ENCODE data around the gene ZDHHC12. TPM values are rescaled to one million over a fixed set of nuclear protein-coding genes. Genes with fewer than 3 reads are reported as not detected.

Gene ZDHHC12
- polyA plus RNA-seq, 4 donors: 44.6 to 99.3 (median 68.6) TPM

- no peaks in the 10 kb centered on the region for H3K9me3 ChIP-seq (ENCODE audit: control insufficient read depth in 2 of 2, insufficient read depth in 1 of 2, low read depth in 1 of 2, low read length in 1 of 2)
- peaks cover 0 to 2% (median 0%) of the 10 kb centered on the region in 3 donors for H3K27me3 ChIP-seq (ENCODE audit: control insufficient read depth in 3 of 3, insufficient read depth in 3 of 3, low read length in 3 of 3)
- H3K4me1 ChIP-seq (ENCODE audit: control insufficient read depth in 3 of 3, insufficient read depth in 2 of 3, low read depth in 1 of 3, low read length in 2 of 3): peaks cover 0 to 9% (median 1%) of the 10 kb centered on the region in 3 donors
- 73 to 76% (median 76%) methylated on average over 7 of the region's 7 CpGs for WGBS, 3 donors
- FAIRE-seq (no peak), DNase-seq (no peak)
- no peak overlapping the region for H3K27ac ChIP-seq (ENCODE audit: low read depth in 1 of 3, low read length in 2 of 3)
- no peak overlapping the region for H3K4me3 ChIP-seq (ENCODE audit: low read depth in 1 of 3, low read length in 3 of 3)
- peaks cover 4 to 57% (median 6%) of the 10 kb centered on the region in 3 donors for H3K36me3 ChIP-seq (ENCODE audit: control insufficient read depth in 3 of 3, insufficient read depth in 2 of 3, low read depth in 1 of 3, low read length in 3 of 3)
Observed at GRCh38 chr9:128728298-128728697, 4.4 kb upstream of the ZDHHC12 start.

DNA sequence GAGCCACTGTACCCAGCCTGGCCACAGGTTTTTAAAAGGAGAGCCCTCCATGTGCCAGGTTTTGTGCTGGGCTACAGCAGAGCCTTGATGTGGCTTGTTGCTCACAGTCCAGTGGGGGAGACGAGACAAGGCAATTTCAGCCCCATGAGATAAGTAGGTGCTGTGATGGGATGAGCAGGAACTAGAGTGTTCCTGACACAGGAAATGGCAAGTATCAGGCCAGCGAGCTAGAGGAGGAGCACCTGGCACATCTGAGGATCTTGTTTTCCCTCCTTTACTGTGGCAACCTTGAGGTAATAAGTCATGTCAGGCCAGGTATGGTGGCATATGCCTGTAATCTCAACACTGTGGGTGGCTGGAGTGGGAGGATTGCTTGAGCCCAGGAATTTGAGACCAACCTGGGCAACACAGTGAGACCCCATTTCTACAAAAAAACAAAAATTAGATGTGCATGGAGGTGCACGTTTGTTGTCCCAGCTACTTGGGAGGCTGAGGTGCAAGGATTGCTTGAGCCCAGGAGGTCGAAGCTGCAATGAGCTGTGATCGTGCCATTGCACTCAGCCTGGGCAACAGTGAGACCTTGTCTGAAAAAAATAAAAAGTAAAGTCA, 3.8 kb upstream of the ZDHHC12 start:
- 83 to 86% (median 84%) methylated on average over 5 of the region's 5 CpGs for WGBS, 3 donors
- Histone ChIP-seq H3K27ac (ENCODE audit: low read depth in 1 of 3, low read length in 2 of 3) (no peak overlapping the region), H3K36me3 (ENCODE audit: control insufficient read depth in 3 of 3, insufficient read depth in 2 of 3, low read depth in 1 of 3, low read length in 3 of 3) (peaks cover 4 to 53% (median 6%) of the 10 kb centered on the region in 3 donors), H3K4me1 (ENCODE audit: control insufficient read depth in 3 of 3, insufficient read depth in 2 of 3, low read depth in 1 of 3, low read length in 2 of 3) (peaks cover 0 to 11% (median 2%) of the 10 kb centered on the region in 3 donors), H3K4me3 (ENCODE audit: low read depth in 1 of 3, low read length in 3 of 3) (no peak overlapping the region), H3K27me3 (ENCODE audit: control insufficient read depth in 3 of 3, insufficient read depth in 3 of 3, low read length in 3 of 3) (peaks cover 0 to 2% (median 0%) of the 10 kb centered on the region in 3 donors), H3K9me3 (ENCODE audit: control insufficient read depth in 2 of 2, insufficient read depth in 1 of 2, low read depth in 1 of 2, low read length in 1 of 2) (no peaks in the 10 kb centered on the region)
- FAIRE-seq: no peak
- DNase-seq: no peak

DNA sequence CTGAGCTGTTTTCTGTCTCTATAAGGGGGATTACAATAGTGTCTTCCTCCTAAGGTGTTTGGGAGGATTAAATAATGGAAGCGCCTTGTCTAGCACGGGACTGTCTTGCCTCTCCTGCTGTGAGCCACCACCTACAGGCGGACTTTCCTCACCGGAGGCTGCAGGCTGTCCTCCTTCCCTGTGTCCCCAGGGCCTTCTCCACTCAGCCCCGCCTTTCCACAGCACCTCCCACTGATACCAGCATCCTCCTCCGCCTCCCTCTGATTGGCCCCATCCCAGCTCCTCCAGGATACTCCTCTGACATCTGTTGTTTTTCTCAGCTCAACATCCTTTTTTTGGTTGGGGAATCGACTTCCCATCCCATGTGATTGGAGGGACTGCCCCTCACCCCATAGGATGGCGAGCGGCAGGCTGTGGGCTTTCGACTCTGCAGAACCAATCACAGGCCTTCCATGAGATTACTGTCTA, 851 bp upstream of the ZDHHC12 start:
- 18 to 22% (median 21%) methylated on average over 10 of the region's 10 CpGs for WGBS, 3 donors
- H3K4me3 ChIP-seq (ENCODE audit: low read depth in 1 of 3, low read length in 3 of 3): peak overlapping the region; percentile 19 to 68 (median 42)
- peak; percentile 68 to 86 for DNase-seq
- no peak for FAIRE-seq
- H3K27me3 ChIP-seq (ENCODE audit: control insufficient read depth in 3 of 3, insufficient read depth in 3 of 3, low read length in 3 of 3): peaks cover 0 to 2% (median 0%) of the 10 kb centered on the region in 3 donors
- peaks cover 6 to 49% (median 8%) of the 10 kb centered on the region in 3 donors for H3K36me3 ChIP-seq (ENCODE audit: control insufficient read depth in 3 of 3, insufficient read depth in 2 of 3, low read depth in 1 of 3, low read length in 3 of 3)
- H3K27ac ChIP-seq (ENCODE audit: low read depth in 1 of 3, low read length in 2 of 3): peak overlapping the region; percentile 45 to 78 (median 62)
- H3K9me3 ChIP-seq (ENCODE audit: control insufficient read depth in 2 of 2, insufficient read depth in 1 of 2, low read depth in 1 of 2, low read length in 1 of 2): no peaks in the 10 kb centered on the region
- H3K4me1 ChIP-seq (ENCODE audit: control insufficient read depth in 3 of 3, insufficient read depth in 2 of 3, low read depth in 1 of 3, low read length in 2 of 3): peaks cover 0 to 11% (median 2%) of the 10 kb centered on the region in 3 donors

DNA sequence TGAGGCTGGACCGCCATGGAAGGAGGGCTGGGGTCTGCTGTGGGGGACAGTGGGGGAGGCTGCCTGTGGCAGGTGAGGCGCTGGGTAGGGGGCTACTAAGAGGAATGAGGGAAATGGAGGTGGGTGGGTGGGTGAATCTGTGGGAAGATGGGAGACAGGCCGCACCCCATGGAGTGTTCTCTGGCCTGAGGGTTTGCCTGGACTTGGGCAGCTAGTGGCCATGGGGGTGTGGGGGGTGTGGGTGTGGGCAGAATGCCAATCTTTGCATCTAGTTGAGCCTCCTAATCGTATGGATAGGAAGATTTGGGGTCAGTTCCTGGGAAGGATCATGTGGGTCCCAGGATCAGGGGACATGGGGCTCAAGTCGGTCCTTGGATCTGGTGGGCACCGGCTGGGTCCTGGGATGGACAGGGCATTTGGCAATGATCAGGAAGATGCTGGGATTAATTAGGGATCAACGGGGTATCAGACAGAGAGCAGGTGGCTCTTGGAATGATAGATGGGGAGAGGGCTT, 518 bp downstream of the ZDHHC12 start:
- Histone ChIP-seq H3K27ac (ENCODE audit: low read depth in 1 of 3, low read length in 2 of 3) (peak overlapping the region; percentile 4 to 78 (median 73)), H3K27me3 (ENCODE audit: control insufficient read depth in 3 of 3, insufficient read depth in 3 of 3, low read length in 3 of 3) (peaks cover 0 to 2% (median 0%) of the 10 kb centered on the region in 3 donors), H3K4me3 (ENCODE audit: low read depth in 1 of 3, low read length in 3 of 3) (peak overlapping the region; percentile 68 to 78 (median 68)), H3K36me3 (ENCODE audit: control insufficient read depth in 3 of 3, insufficient read depth in 2 of 3, low read depth in 1 of 3, low read length in 3 of 3) (peaks cover 3 to 44% (median 8%) of the 10 kb centered on the region in 3 donors), H3K4me1 (ENCODE audit: control insufficient read depth in 3 of 3, insufficient read depth in 2 of 3, low read depth in 1 of 3, low read length in 2 of 3) (peaks cover 0 to 14% (median 2%) of the 10 kb centered on the region in 3 donors), H3K9me3 (ENCODE audit: control insufficient read depth in 2 of 2, insufficient read depth in 1 of 2, low read depth in 1 of 2, low read length in 1 of 2) (no peaks in the 10 kb centered on the region)
- FAIRE-seq (no peak), DNase-seq (no peak)
- 16 to 31% (median 22%) methylated on average over 7 of the region's 7 CpGs for WGBS, 3 donors

- DNase-seq (peak in 1 of 2 donors; percentile 24), FAIRE-seq (no peak)
- peak overlapping the region in 2 of 3 donors; percentile 68 to 78 for H3K4me3 ChIP-seq (ENCODE audit: low read depth in 1 of 3, low read length in 3 of 3)
- no peaks in the 10 kb centered on the region for H3K9me3 ChIP-seq (ENCODE audit: control insufficient read depth in 2 of 2, insufficient read depth in 1 of 2, low read depth in 1 of 2, low read length in 1 of 2)
- WGBS, 3 donors: 49 to 58% (median 57%) methylated on average over 9 of the region's 9 CpGs
- peak overlapping the region in 1 of 3 donors; percentile 78 for H3K27ac ChIP-seq (ENCODE audit: low read depth in 1 of 3, low read length in 2 of 3)
- peaks cover 3 to 41% (median 8%) of the 10 kb centered on the region in 3 donors for H3K36me3 ChIP-seq (ENCODE audit: control insufficient read depth in 3 of 3, insufficient read depth in 2 of 3, low read depth in 1 of 3, low read length in 3 of 3)
- H3K4me1 ChIP-seq (ENCODE audit: control insufficient read depth in 3 of 3, insufficient read depth in 2 of 3, low read depth in 1 of 3, low read length in 2 of 3): peaks cover 0 to 20% (median 2%) of the 10 kb centered on the region in 3 donors
- peaks cover 0 to 2% (median 0%) of the 10 kb centered on the region in 3 donors for H3K27me3 ChIP-seq (ENCODE audit: control insufficient read depth in 3 of 3, insufficient read depth in 3 of 3, low read length in 3 of 3)
Observed at GRCh38 chr9:128722380-128723351, 1.3 kb downstream of the ZDHHC12 start.

DNA sequence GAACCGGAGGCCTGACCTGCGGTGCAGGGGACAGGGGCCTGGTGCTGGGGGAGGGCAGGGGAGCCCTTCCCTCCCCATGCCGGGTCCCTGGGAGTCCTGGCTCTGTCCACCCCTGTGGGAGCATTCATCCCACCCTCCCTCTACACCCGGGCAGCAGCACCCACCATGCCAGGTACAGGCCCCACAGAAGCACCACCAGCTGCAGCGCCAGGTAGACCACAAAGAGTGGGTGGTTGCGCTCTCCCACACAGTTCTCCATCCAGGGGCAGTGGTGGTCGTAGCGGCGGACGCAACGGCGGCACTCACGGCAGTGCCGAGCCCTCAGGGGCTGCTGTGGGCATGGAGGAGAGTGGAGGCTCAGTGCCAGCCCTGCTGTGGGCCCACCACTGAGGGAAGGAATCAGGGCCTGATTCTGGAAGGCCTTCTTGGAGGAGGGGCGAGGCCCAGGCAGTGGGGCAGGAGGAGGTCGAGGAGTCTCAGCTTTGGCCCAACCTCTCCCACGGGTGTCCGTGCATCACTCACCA, 2.4 kb downstream of the ZDHHC12 start:
- FAIRE-seq: no peak

GRCh38 chr9:128720841-128721486, 3.0 kb downstream of the ZDHHC12 start:
- Histone ChIP-seq H3K4me1 (ENCODE audit: control insufficient read depth in 3 of 3, insufficient read depth in 2 of 3, low read depth in 1 of 3, low read length in 2 of 3) (peaks cover 0 to 20% (median 2%) of the 10 kb centered on the region in 3 donors), H3K36me3 (ENCODE audit: control insufficient read depth in 3 of 3, insufficient read depth in 2 of 3, low read depth in 1 of 3, low read length in 3 of 3) (peaks cover 3 to 37% (median 8%) of the 10 kb centered on the region in 3 donors), H3K9me3 (ENCODE audit: control insufficient read depth in 2 of 2, insufficient read depth in 1 of 2, low read depth in 1 of 2, low read length in 1 of 2) (no peaks in the 10 kb centered on the region), H3K4me3 (ENCODE audit: low read depth in 1 of 3, low read length in 3 of 3) (no peak overlapping the region), H3K27me3 (ENCODE audit: control insufficient read depth in 3 of 3, insufficient read depth in 3 of 3, low read length in 3 of 3) (peaks cover 0 to 2% (median 0%) of the 10 kb centered on the region in 3 donors), H3K27ac (ENCODE audit: low read depth in 1 of 3, low read length in 2 of 3) (no peak overlapping the region)
- no peak for DNase-seq
- WGBS, 3 donors: 88 to 93% (median 89%) methylated on average over 20 to 22 of the region's 22 CpGs
- no peak for FAIRE-seq

More for the DNA sequence above, 2.4 kb downstream of the ZDHHC12 start:
- no peak for DNase-seq
- H3K27ac ChIP-seq (ENCODE audit: low read depth in 1 of 3, low read length in 2 of 3): no peak overlapping the region
- H3K27me3 ChIP-seq (ENCODE audit: control insufficient read depth in 3 of 3, insufficient read depth in 3 of 3, low read length in 3 of 3): peaks cover 0 to 2% (median 0%) of the 10 kb centered on the region in 3 donors
- no peaks in the 10 kb centered on the region for H3K9me3 ChIP-seq (ENCODE audit: control insufficient read depth in 2 of 2, insufficient read depth in 1 of 2, low read depth in 1 of 2, low read length in 1 of 2)
- 88 to 92% (median 89%) methylated on average over 17 to 18 of the region's 18 CpGs for WGBS, 3 donors
- H3K4me3 ChIP-seq (ENCODE audit: low read depth in 1 of 3, low read length in 3 of 3): no peak overlapping the region
- H3K4me1 ChIP-seq (ENCODE audit: control insufficient read depth in 3 of 3, insufficient read depth in 2 of 3, low read depth in 1 of 3, low read length in 2 of 3): peaks cover 0 to 20% (median 2%) of the 10 kb centered on the region in 3 donors
- H3K36me3 ChIP-seq (ENCODE audit: control insufficient read depth in 3 of 3, insufficient read depth in 2 of 3, low read depth in 1 of 3, low read length in 3 of 3): peaks cover 3 to 36% (median 8%) of the 10 kb centered on the region in 3 donors

Measured in small intestine (tissue), 7 donors.